Keratinocyte (primary cell): ENCODE results near the gene NIPBL. TPM values are rescaled to one million over a fixed set of nuclear protein-coding genes. Genes with fewer than 3 reads are reported as not detected.

Source experiments
- DNase-seq: peaks from one replicate; pipeline ENCODE4 v3.0.0-alpha.2; 2011; ENCODE audit warnings: low read depth, missing footprints, low spot score
- FAIRE-seq: peaks from 2 replicates; lab custom pipeline; 2011; peaks lifted over from hg19 to GRCh38; lab: Jason Lieb, UNC
- H2AFZ ChIP-seq: 2 replicates; pipeline ENCODE4 v1.6.0; 2012; ENCODE audit warnings: low read length, control low read depth, inconsistent platforms; ENCODE audit not compliant: control insufficient read depth
- H3K27ac ChIP-seq: 2 replicates; pipeline ENCODE4 v1.5.1; 2011; ENCODE audit warnings: low read length; ENCODE audit not compliant: control insufficient read depth, insufficient read depth
- H3K27me3 ChIP-seq: 3 replicates; pipeline ENCODE4 v1.6.0; 2011; ENCODE audit warnings: low read length; ENCODE audit not compliant: control insufficient read depth, insufficient read depth; ENCODE audit errors: extremely low read depth
- H3K36me3 ChIP-seq, 2 experiments: 2 replicates in 1 of 2; 3 replicates in 1 of 2; pipeline ENCODE4 v1.5.1; 2011; ENCODE audit warnings: low read length in 2 of 2, mild to moderate bottlenecking in 1 of 2; ENCODE audit not compliant: control insufficient read depth in 2 of 2, insufficient read depth in 2 of 2; ENCODE audit errors: extremely low read depth in 1 of 2
- H3K4me1 ChIP-seq: 3 replicates; pipeline ENCODE4 v1.5.1; 2011; ENCODE audit warnings: low read length; ENCODE audit not compliant: control insufficient read depth, insufficient read depth; ENCODE audit errors: extremely low read depth
- H3K4me2 ChIP-seq: 3 replicates; pipeline ENCODE4 v1.6.0; 2011; ENCODE audit warnings: low read depth, low read length; ENCODE audit not compliant: control insufficient read depth, insufficient read depth; ENCODE audit errors: extremely low read depth
- H3K4me3 ChIP-seq, 3 experiments: fragments of 200-600 bp in 1 of 3; sonication (generic) in 1 of 3; 2 replicates in 2 of 3; 3 replicates in 1 of 3; pipeline ENCODE4 v1.5.1; 2011 to 2016; ENCODE audit warnings: low read length in 3 of 3, mild to moderate bottlenecking in 3 of 3, control low read depth in 2 of 3, inconsistent platforms in 1 of 3, low read depth in 1 of 3, mixed read lengths in 1 of 3, mixed run types in 1 of 3, moderate library complexity in 1 of 3; ENCODE audit not compliant: control insufficient read depth in 2 of 3, insufficient read depth in 2 of 3; ENCODE audit errors: extremely low read depth in 1 of 3
- H3K79me2 ChIP-seq: 2 replicates; pipeline ENCODE4 v1.6.0; 2012; ENCODE audit warnings: low read length; ENCODE audit not compliant: control insufficient read depth, insufficient read depth
- H3K9ac ChIP-seq: 3 replicates; pipeline ENCODE4 v1.6.0; 2011; ENCODE audit warnings: low read length; ENCODE audit not compliant: control insufficient read depth, insufficient read depth; ENCODE audit errors: extremely low read depth
- H3K9me1 ChIP-seq: 3 replicates; pipeline ENCODE4 v1.6.0; 2011; ENCODE audit warnings: low read length; ENCODE audit not compliant: control insufficient read depth, insufficient read depth; ENCODE audit errors: extremely low read depth
- H3K9me3 ChIP-seq: 2 replicates; pipeline ENCODE4 v1.5.1; 2012; ENCODE audit warnings: low read depth, low read length; ENCODE audit not compliant: control insufficient read depth
- H4K20me1 ChIP-seq: 3 replicates; pipeline ENCODE4 v1.6.0; 2011; ENCODE audit warnings: low read length; ENCODE audit not compliant: control insufficient read depth, insufficient read depth; ENCODE audit errors: extremely low read depth
- CTCF ChIP-seq, 3 experiments: IDR thresholded peaks in 1 of 3; conservative IDR thresholded peaks in 1 of 3; optimal IDR thresholded peaks in 1 of 3; 2 replicates in 2 of 3; 3 replicates in 1 of 3; pipeline versions ENCODE3 to v1.5.1; 2011; ENCODE audit warnings: low read length in 3 of 3, mild to moderate bottlenecking in 3 of 3, moderate library complexity in 2 of 3, control low read depth in 1 of 3, inconsistent platforms in 1 of 3; ENCODE audit not compliant: insufficient read depth in 2 of 3; ENCODE audit errors: extremely low read depth in 1 of 3
- EZH2 ChIP-seq: IDR thresholded peaks from one replicate; pipeline ENCODE4 v1.6.1; 2012; ENCODE audit warnings: inconsistent platforms, mild to moderate bottlenecking, low read length, moderate library complexity
- dilution Hi-C: fragments of 300-500 bp; cut with MboI; formaldehyde crosslinking; loops from one replicate; pipeline ENCODE4 v1.7.0; 2020; ENCODE audit warnings: low sequenced_read_pairs; ENCODE audit not compliant: extremely low pct_ligation_motif_present
- polyA plus RNA-seq, 5 experiments: library from polyadenylated mRNA; depleted of rRNA in 3 of 5; stranded (reverse) in 3 of 5; stranded (forward) in 1 of 5; unstranded in 1 of 5; fragments of >200 nt; gene quantifications; 1 replicate in 1 of 5; 2 replicates in 3 of 5; 3 replicates in 1 of 5; pipeline versions ENCODE4 v1.2.1 to v1.2.3, GENCODE V29; 2011 to 2012; ENCODE audit warnings: missing spikeins in 2 of 5, low read depth in 1 of 5, low replicate concordance in 1 of 5

NIPBL gene
- polyA plus RNA-seq, 1 donor (not counting 4 experiments of a cell fraction or from before 2014, with no cell fraction given), result 23.4 TPM

- no peaks in the 10 kb centered on the region for H3K9me3 ChIP-seq
- peaks cover 45% of the 10 kb centered on the region for H3K4me1 ChIP-seq
- H3K27ac ChIP-seq, result no peak overlapping the region
- no peak overlapping the region for H2AFZ ChIP-seq
- H3K4me3 ChIP-seq, result peak overlapping the region in 1 of 3 experiments; percentile 35
- no peaks in the 10 kb centered on the region for H3K36me3 ChIP-seq
- no peak overlapping the region for H3K9ac ChIP-seq
- TF ChIP-seq EZH2 (no peak), CTCF (optimal IDR thresholded peaks at IDR 0.05 in 1 of 3, IDR thresholded peaks at IDR 0.05 in 1 of 3, conservative IDR thresholded peaks at IDR 0.05 in 1 of 3; ENCODE audit: extremely low read depth in 1 of 3, insufficient read depth in 2 of 3, low read length in 3 of 3) (no peak)
- FAIRE-seq (peak; percentile 32), DNase-seq (no peak)
- no peaks in the 10 kb centered on the region for H3K9me1 ChIP-seq
- dilution Hi-C loops, result no loop called here
- no peaks in the 10 kb centered on the region for H4K20me1 ChIP-seq
- no peaks in the 10 kb centered on the region for H3K27me3 ChIP-seq
- H3K79me2 ChIP-seq, result peaks cover 79% of the 10 kb centered on the region
- peak overlapping the region; percentile 32 for H3K4me2 ChIP-seq
Measured at GRCh38 chr5:36948041-36948440, 71.5 kb downstream of the NIPBL start.

DNA sequence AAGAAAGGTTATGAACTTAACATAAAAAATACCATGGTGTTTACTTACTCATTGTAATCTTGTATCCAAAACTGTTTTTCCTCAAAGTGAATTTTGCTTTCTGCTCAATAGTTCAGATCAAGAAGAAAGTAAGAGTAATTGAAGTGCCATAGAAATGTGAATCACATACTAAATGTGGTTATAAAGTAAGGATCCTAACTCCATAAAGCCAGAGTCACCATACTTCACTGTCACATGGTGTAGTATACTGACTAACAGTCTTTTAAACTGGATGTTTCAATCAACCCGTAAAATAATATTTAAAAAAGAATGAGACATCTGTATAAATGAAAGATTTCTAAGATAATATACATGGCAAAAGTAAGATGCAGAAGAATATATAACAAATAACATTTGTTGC lies 72.1 kb downstream of the NIPBL start:
- Histone ChIP-seq H3K79me2 (peaks cover 82% of the 10 kb centered on the region), H3K4me3 (peak overlapping the region in 1 of 3 experiments; percentile 35), H3K4me1 (peaks cover 45% of the 10 kb centered on the region), H3K36me3 (no peaks in the 10 kb centered on the region), H3K4me2 (peak overlapping the region; percentile 32), H3K27ac (no peak overlapping the region), H3K9me3 (no peaks in the 10 kb centered on the region), H3K9me1 (no peaks in the 10 kb centered on the region), H4K20me1 (no peaks in the 10 kb centered on the region), H3K27me3 (no peaks in the 10 kb centered on the region), H2AFZ (no peak overlapping the region), H3K9ac (no peak overlapping the region)
- TF ChIP-seq CTCF (optimal IDR thresholded peaks at IDR 0.05 in 1 of 3, IDR thresholded peaks at IDR 0.05 in 1 of 3, conservative IDR thresholded peaks at IDR 0.05 in 1 of 3; ENCODE audit: extremely low read depth in 1 of 3, insufficient read depth in 2 of 3, low read length in 3 of 3) (no peak), EZH2 (no peak)
- DNase-seq, result no peak
- no peak for FAIRE-seq
- dilution Hi-C loops, result no loop called here
